T follicular helper cell (primary cell): ENCODE data around the gene SMAD4.
"Not testable (repeated sequence)": the region's sequence is repeated elsewhere in the genome, so short reads cannot be mapped to it uniquely, and the experiment has no call there.

Experiments
- DNase-seq: peaks from one replicate; pipeline ENCODE4 v3.0.0-alpha.2; 2020; ENCODE audit warnings: low read depth
- total RNA-seq, 2 experiments: gene quantifications; one replicate each; lab custom pipeline; 2026; lab: John Stamatoyannopoulos, UW

The SMAD4 gene
- 61.7 to 126 reads per million in 2 experiments for total RNA-seq

- DNase-seq: peak; percentile 97
Observed at GRCh38 chr18:51029694-51030536, at the start of gene SMAD4. SMAD4 (plus strand) TSS chr18:51030213; CDS start chr18:51047047, 16,834 bp downstream.

- no peak for DNase-seq
Observed at GRCh38 chr18:50981381-50981780, 48.6 kb upstream of the SMAD4 start.

GRCh38 chr18:50982086-50982801 is 47.8 kb upstream of the SMAD4 start:
- DNase-seq: no peak

- no peak for DNase-seq
Observed at GRCh38 chr18:50982802-50983179, 47.2 kb upstream of the SMAD4 start.

- no peak for DNase-seq
Observed at GRCh38 chr18:50986360-50987087, 43.5 kb upstream of the SMAD4 start.

- DNase-seq: no peak
Observed at GRCh38 chr18:50987261-50987660, 42.8 kb upstream of the SMAD4 start.

- no peak for DNase-seq
Observed at GRCh38 chr18:50989711-50990110, 40.3 kb upstream of the SMAD4 start.

GRCh38 chr18:50992351-50992762 is 37.7 kb upstream of the SMAD4 start:
- no peak for DNase-seq

GRCh38 chr18:50994031-50994430 is 36.0 kb upstream of the SMAD4 start:
- no peak for DNase-seq

- not testable (repeated sequence) for DNase-seq
Observed at GRCh38 chr18:51003174-51003573, 26.8 kb upstream of the SMAD4 start.

GRCh38 chr18:51006061-51006818 is 23.8 kb upstream of the SMAD4 start:
- no peak for DNase-seq

GRCh38 chr18:51006948-51007789 is 22.8 kb upstream of the SMAD4 start:
- DNase-seq: no peak

- DNase-seq: no peak
Observed at GRCh38 chr18:51007790-51008139, 22.2 kb upstream of the SMAD4 start.

- DNase-seq: no peak
Observed at GRCh38 chr18:51009072-51009471, 20.9 kb upstream of the SMAD4 start.

GRCh38 chr18:51010218-51010617 is 19.8 kb upstream of the SMAD4 start:
- no peak for DNase-seq

GRCh38 chr18:51011709-51012108 is 18.3 kb upstream of the SMAD4 start:
- DNase-seq: no peak

GRCh38 chr18:51012441-51012840 is 17.6 kb upstream of the SMAD4 start:
- DNase-seq: no peak

- DNase-seq: no peak
Observed at GRCh38 chr18:51013259-51013658, 16.8 kb upstream of the SMAD4 start.

- no peak for DNase-seq
Observed at GRCh38 chr18:51017140-51017879, 12.7 kb upstream of the SMAD4 start.

GRCh38 chr18:51020536-51020935 is 9.5 kb upstream of the SMAD4 start:
- DNase-seq: no peak
